Uterus (tissue), 2 donors: Measurements from ENCODE around the gene PITPNB.

Experiments
- POLR2A ChIP-seq, 2 donors: fragments of 450-650 bp; IDR thresholded peaks; one replicate each; pipeline ENCODE4 v1.6.1; 2016; ENCODE audit warnings: antibody characterized with exemption in 2 of 2, mild to moderate bottlenecking in 1 of 2, moderate library complexity in 1 of 2
- TF ChIP-seq, protein P1 (sequence below), 4 experiments: fragments of 200-600 bp in 2 of 4; fragments of 450-650 bp in 2 of 4; sonication (generic) in 2 of 4; IDR thresholded peaks; one replicate each; pipeline ENCODE4 v1.5.1; 2016 to 2019; ENCODE audit warnings: antibody characterized with exemption in 4 of 4, mild to moderate bottlenecking in 2 of 4, moderate library complexity in 1 of 4

DNA sequence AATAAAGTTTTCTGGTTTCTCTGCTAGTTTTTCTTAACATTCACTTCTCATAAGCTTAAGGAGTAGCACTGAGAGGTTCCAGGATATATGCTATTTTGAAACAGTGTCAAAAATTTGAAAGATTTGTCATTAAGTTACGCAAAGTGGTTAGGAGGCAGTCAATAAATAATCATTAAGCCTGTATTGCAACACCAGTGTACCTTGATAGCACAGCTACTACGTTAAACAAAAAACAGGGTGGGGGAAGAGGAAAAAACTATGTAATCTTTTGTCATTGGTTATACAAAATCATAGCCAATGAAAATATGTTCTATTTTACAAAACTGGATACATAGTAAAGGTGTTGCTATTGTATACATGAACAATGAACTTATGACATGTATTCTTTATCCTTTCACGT is 30.4 kb upstream of the PITPNB start:
- TF ChIP-seq, protein P1, sequence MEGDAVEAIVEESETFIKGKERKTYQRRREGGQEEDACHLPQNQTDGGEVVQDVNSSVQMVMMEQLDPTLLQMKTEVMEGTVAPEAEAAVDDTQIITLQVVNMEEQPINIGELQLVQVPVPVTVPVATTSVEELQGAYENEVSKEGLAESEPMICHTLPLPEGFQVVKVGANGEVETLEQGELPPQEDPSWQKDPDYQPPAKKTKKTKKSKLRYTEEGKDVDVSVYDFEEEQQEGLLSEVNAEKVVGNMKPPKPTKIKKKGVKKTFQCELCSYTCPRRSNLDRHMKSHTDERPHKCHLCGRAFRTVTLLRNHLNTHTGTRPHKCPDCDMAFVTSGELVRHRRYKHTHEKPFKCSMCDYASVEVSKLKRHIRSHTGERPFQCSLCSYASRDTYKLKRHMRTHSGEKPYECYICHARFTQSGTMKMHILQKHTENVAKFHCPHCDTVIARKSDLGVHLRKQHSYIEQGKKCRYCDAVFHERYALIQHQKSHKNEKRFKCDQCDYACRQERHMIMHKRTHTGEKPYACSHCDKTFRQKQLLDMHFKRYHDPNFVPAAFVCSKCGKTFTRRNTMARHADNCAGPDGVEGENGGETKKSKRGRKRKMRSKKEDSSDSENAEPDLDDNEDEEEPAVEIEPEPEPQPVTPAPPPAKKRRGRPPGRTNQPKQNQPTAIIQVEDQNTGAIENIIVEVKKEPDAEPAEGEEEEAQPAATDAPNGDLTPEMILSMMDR (IDR thresholded peaks at IDR 0.05) = no peak
- TF ChIP-seq POLR2A (IDR thresholded peaks at IDR 0.05) = no peak
